Activated T-helper 17 cell treated with anti-CD3 and anti-CD28 coated beads, Interleukin-2, amount 50 U/mL, for 72 hours (primary cell): ENCODE measurements around the gene AQR. TPM values are rescaled to one million over a fixed set of nuclear protein-coding genes. Genes with fewer than 3 reads are reported as not detected.
"Not testable (repeated sequence)": the region's sequence is repeated elsewhere in the genome, so short reads cannot be mapped to it uniquely, and the experiment has no call there.

Experiments
- ATAC-seq: fragments of 150-1000 bp; cut with Tn5 transposase; replicated peaks from 2 replicates; pipeline ENCODE4 v1.10.0; 2021; ENCODE audit warnings: mild to moderate bottlenecking, moderate library complexity
- H3K27ac Mint-ChIP-seq: one replicate; pipeline ENCODE4 v1.8.0; 2022; ENCODE audit warnings: mixed read lengths
- H3K27me3 Mint-ChIP-seq: one replicate; pipeline ENCODE4 v1.8.0; 2022; ENCODE audit warnings: mixed read lengths
- H3K36me3 Mint-ChIP-seq: one replicate; pipeline ENCODE4 v1.8.0; 2022; ENCODE audit warnings: low read depth, mild to moderate bottlenecking, mixed read lengths
- H3K4me1 Mint-ChIP-seq: one replicate; pipeline ENCODE4 v1.8.0; 2022; ENCODE audit warnings: mixed read lengths
- H3K4me3 Mint-ChIP-seq: one replicate; pipeline ENCODE4 v1.8.0; 2022; ENCODE audit warnings: mild to moderate bottlenecking, mixed read lengths
- H3K9me3 Mint-ChIP-seq: one replicate; pipeline ENCODE4 v1.8.0; 2022; ENCODE audit warnings: mixed read lengths
- total RNA-seq, 2 donors: library from RNA; stranded (reverse); gene quantifications; one replicate each; pipeline ENCODE4 v1.2.3, GENCODE V29; 2022

AQR gene
- total RNA-seq, 2 donors from 2014 or later, result 37.6 to 39.4 TPM

DNA sequence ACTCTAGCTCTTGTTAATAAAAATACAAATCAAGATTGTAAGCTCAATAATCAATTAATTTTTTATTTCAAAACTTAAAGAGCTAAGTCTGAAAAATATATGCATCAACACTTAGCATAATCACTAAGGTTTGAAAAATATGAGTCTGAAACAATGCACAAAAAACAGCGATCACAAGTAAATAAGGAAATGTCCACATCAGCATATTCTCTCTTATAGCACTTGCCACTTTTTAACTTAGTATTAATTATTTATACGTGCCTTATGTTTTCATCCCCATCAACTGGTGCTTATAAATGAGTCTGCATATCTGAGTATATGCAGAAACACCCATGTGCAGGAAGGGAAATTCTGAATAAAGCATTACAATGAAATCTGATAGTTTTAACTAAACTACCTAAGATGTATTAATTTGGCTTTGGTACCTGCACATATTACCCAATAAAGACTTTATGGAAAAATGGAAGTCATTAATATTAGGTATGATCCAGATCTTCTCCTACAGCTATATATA, 28.3 kb downstream of the AQR start:
- no peaks in the 10 kb centered on the region for H3K4me1 Mint-ChIP-seq
- H3K27me3 Mint-ChIP-seq, result no peaks in the 10 kb centered on the region
- ATAC-seq, result no peak
- H3K27ac Mint-ChIP-seq, result no peak overlapping the region
- H3K9me3 Mint-ChIP-seq, result no peaks in the 10 kb centered on the region
- H3K4me3 Mint-ChIP-seq, result no peak overlapping the region
- H3K36me3 Mint-ChIP-seq, result peaks cover 99% of the 10 kb centered on the region

DNA sequence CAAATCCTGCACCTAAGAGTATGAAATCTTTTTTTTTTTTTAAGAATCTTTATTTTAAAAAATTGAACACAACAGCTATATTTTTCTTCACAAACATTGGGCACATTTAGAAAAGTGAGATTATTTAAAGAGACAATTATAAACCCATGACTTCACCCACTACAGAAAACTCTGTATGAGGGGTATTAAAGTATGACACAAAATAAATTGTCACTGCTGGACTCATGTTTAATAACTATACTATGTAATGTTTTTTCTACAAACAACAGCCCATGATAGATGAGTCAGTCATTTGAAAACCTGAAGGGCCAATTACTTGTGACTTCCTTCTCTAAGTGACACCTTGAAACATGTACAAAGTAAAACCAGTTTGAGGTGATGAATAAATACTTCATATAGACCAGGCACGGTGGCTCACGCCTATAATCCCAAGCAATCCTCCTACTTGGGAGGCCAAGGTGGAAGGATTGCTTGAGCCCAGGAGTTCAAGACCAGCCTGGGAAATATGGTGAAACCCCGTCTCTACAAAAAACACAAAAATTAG, 36.0 kb downstream of the AQR start:
- H3K4me1 Mint-ChIP-seq, result no peaks in the 10 kb centered on the region
- H3K4me3 Mint-ChIP-seq, result no peak overlapping the region
- no peaks in the 10 kb centered on the region for H3K27me3 Mint-ChIP-seq
- H3K9me3 Mint-ChIP-seq, result no peaks in the 10 kb centered on the region
- no peak overlapping the region for H3K27ac Mint-ChIP-seq
- H3K36me3 Mint-ChIP-seq, result peaks cover 100% of the 10 kb centered on the region
- ATAC-seq, result no peak

DNA sequence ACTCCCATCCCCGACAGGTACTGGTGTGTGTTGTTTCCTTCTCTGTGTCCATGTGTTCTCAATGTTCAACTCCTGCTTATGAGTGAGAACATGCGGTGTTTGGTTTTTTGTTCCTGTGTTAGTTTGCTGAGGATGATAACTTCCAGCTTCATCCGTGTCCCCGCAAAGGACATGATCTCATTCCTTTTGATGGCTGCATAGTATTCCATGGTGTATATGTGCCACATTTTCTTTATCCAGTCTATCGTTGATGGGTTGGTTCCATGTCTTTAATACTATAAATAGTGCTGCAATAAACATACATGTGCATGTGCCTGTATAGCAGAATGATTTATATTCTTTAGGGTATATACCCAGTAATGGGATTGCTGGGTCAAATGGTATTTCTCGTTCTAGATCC, 41.2 kb downstream of the AQR start:
- not testable (repeated sequence) for H3K27me3 Mint-ChIP-seq, H3K9me3 Mint-ChIP-seq, H3K27ac Mint-ChIP-seq, ATAC-seq, H3K4me3 Mint-ChIP-seq, H3K4me1 Mint-ChIP-seq
- peaks cover 93% of the 10 kb centered on the region for H3K36me3 Mint-ChIP-seq

DNA sequence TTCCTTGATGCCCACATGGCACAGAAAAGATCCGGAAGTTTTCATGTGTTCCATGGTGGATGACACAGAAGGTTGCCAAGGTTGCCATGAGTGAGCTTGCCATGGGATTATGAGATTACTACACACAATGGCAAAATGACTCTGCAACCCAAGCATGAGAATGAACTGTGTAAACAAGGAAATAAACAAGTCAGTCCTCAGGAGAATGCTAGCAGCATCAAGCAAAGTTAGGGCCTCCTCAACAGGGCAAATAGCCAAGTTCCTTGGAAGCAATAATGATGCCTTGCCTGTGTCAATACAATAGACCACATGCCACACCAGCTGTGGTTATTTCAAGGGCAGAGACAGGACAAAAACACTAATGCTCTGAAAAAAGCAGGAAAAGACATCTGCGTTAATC, 41.8 kb downstream of the AQR start:
- no peaks in the 10 kb centered on the region for H3K27me3 Mint-ChIP-seq
- H3K9me3 Mint-ChIP-seq, result no peaks in the 10 kb centered on the region
- ATAC-seq, result no peak
- no peaks in the 10 kb centered on the region for H3K4me1 Mint-ChIP-seq
- H3K36me3 Mint-ChIP-seq, result peaks cover 93% of the 10 kb centered on the region
- H3K27ac Mint-ChIP-seq, result no peak overlapping the region
- no peak overlapping the region for H3K4me3 Mint-ChIP-seq

DNA sequence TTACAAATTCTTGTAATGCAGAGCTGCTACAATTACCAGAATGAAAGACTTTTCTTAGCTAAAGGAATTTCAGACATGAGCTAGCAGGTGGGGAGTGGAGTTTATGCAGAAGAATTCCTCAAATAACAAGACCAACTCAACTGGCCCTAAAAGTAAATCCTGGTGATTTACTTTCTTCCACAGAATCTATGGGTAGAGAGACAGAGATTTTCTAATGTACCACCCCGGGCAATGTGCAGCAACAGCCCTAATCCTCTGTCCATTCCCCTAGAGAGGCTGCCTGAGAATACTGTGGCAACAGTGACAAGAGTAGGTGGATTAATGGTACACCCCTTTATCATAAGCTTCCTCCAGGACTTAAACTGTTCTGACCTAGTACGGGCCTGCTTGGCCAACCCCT, 55.2 kb downstream of the AQR start:
- peak overlapping the region; percentile 59 for H3K27ac Mint-ChIP-seq
- no peak for ATAC-seq
- no peaks in the 10 kb centered on the region for H3K9me3 Mint-ChIP-seq
- no peaks in the 10 kb centered on the region for H3K27me3 Mint-ChIP-seq
- no peak overlapping the region for H3K4me3 Mint-ChIP-seq
- H3K4me1 Mint-ChIP-seq, result no peaks in the 10 kb centered on the region
- H3K36me3 Mint-ChIP-seq, result peaks cover 99% of the 10 kb centered on the region

DNA sequence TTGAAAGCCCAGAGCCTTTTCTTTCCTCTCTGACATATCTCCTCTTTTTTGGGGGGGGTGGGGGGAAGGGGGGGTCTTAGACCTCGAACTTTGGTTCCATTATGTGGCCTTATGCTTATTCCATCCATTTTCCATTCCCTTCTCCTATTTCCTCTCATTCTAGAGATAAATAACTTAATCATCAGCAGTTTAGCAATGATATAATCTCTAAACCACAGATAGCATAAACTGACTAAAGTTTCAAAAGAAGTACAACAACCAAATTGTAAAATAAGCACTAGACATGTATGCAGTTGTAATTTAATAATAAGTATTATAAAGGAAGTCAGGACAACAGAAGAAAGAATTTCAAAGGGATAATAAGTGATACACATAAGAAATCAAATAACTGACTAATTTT, 64.5 kb downstream of the AQR start:
- Mint-ChIP-seq H3K4me1 (peaks cover 4% of the 10 kb centered on the region), H3K27me3 (no peaks in the 10 kb centered on the region), H3K9me3 (no peaks in the 10 kb centered on the region), H3K36me3 (peaks cover 100% of the 10 kb centered on the region), H3K27ac (no peak overlapping the region), H3K4me3 (no peak overlapping the region)
- no peak for ATAC-seq

DNA sequence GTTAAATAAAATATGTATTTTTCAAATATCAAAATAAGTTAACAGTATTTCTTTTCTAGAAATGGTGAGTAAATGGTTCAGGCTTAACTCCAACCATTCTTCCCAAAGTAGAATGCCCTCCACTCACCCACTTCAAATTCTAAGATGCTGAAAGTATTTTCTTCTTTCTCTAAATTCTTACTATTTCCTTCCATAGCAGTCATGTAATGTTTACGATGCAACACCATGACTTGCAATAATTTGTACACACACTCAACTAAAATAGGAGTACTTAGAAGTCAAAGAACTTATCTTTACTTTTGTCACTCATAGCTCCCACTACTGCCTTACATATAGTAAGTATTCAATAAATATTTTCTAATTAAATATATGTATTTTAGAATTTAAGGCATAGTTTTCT, 65.0 kb downstream of the AQR start:
- Mint-ChIP-seq H3K4me1 (peaks cover 4% of the 10 kb centered on the region), H3K4me3 (no peak overlapping the region), H3K27ac (no peak overlapping the region), H3K36me3 (peaks cover 99% of the 10 kb centered on the region), H3K27me3 (no peaks in the 10 kb centered on the region), H3K9me3 (no peaks in the 10 kb centered on the region)
- ATAC-seq, result no peak

DNA sequence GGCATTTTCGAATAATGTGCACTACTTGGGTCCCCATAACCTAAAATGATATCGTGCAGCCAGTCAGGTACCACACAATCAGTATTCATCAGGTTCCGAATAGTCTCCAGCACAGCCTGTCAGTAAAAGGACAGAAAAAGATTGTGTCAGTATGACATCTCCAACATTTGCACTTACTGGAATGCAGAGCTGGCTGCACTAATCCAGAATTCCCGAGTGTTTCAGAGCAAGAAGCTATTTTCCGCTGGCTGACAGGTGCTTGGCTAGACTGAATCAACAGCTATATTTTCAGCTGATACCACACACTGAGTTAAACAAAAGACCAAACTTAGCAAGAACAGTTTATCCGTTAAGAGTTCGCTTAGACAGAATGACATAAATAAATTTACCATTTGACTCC, 68.8 kb downstream of the AQR start:
- Mint-ChIP-seq H3K36me3 (peaks cover 98% of the 10 kb centered on the region), H3K4me1 (no peaks in the 10 kb centered on the region), H3K27me3 (no peaks in the 10 kb centered on the region), H3K4me3 (no peak overlapping the region), H3K9me3 (no peaks in the 10 kb centered on the region), H3K27ac (no peak overlapping the region)
- ATAC-seq, result no peak

DNA sequence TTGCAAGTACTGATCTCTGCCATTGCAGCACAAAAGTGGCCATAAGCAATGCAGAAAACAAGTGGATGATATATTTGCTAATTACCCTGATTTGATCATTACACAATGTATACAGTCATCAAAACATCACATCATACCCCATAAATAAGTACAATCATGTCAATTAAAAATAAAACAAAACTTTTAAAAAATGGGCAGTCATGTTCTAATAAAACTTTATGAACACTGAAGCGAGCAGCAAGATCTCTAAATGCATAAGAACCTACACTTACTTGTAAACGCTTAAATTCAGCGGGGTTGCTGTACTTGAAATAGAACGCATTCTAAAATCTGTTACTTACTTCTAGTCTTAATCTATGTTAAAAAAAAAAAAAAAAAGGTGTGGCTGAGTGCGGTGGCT, 73.4 kb downstream of the AQR start:
- H3K9me3 Mint-ChIP-seq, result peaks cover 8% of the 10 kb centered on the region
- H3K4me1 Mint-ChIP-seq, result no peaks in the 10 kb centered on the region
- peaks cover 95% of the 10 kb centered on the region for H3K36me3 Mint-ChIP-seq
- no peak overlapping the region for H3K4me3 Mint-ChIP-seq
- no peak overlapping the region for H3K27ac Mint-ChIP-seq
- H3K27me3 Mint-ChIP-seq, result no peaks in the 10 kb centered on the region
- no peak for ATAC-seq

DNA sequence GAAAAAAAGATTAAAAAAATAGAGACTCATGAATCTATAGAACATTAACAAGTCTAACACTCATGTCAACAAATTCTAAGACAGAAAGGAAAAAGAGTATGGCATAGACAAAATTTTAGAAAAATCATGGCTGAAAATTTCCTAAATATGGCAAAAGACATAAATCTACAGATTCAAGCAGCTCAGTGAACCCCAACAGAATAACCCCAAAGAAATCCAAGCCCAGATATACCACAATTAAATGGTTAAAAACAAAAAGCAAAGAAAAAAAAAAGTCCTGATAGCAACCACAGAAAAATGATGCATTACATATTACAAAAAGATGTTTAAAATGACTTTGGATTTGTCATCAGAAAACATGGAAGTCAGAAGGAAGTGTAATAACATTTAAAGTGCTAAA, 75.6 kb downstream of the AQR start:
- peaks cover 98% of the 10 kb centered on the region for H3K36me3 Mint-ChIP-seq
- H3K4me1 Mint-ChIP-seq, result no peaks in the 10 kb centered on the region
- H3K9me3 Mint-ChIP-seq, result peaks cover 8% of the 10 kb centered on the region
- H3K27me3 Mint-ChIP-seq, result no peaks in the 10 kb centered on the region
- ATAC-seq, result no peak
- no peak overlapping the region for H3K27ac Mint-ChIP-seq
- H3K4me3 Mint-ChIP-seq, result no peak overlapping the region

DNA sequence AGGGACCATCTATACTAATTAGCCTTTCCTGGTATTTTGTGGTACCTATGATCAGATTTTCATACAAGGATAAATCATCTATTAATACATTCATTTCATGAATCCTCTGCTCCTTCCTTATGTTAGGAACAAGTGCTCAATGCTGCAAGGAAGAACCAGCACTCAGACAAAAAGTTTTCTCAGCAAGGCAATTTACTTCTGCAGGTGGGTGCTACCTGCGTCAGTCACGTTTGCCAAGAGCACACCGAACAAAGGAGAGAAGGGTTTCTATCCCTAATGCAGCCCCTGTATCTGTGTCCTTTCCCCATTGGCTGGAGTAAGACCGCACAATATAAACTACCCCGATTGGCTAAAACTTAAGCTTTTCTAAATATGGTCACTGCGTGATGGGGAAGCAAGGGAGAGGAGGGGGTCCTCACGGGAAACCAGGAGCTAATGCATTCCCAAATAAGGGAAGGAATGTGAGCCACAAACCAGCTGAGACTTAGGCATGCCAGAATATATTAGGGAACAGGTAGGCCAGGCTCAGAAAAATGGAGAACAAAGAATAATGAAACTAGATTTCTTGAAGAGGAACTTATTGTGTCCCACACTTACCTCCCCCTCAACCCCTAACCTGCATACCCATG, 76.5 kb downstream of the AQR start:
- ATAC-seq, result no peak
- H3K36me3 Mint-ChIP-seq, result peaks cover 96% of the 10 kb centered on the region
- no peak overlapping the region for H3K4me3 Mint-ChIP-seq

DNA sequence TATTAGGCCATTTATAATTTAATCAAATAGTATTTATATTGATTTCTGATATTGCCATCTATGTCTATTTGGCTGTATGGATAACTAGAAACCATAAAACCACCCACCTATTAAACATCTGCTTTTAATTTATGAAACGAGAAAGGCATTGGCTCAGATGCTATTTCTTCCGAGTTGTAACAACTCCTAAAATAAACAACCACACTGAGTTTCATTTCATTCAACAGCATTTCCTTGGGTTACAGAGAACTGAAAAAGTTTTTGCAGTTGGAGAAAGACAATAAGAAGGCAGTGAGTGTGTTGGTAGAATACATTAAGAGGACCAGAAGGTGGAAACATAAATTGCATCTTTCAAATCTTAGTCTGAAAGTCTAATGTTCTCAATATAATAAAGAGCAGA, 79.1 kb downstream of the AQR start:
- no peak for ATAC-seq
- Mint-ChIP-seq H3K4me1 (no peaks in the 10 kb centered on the region), H3K27ac (no peak overlapping the region), H3K9me3 (peaks cover 8% of the 10 kb centered on the region), H3K27me3 (no peaks in the 10 kb centered on the region), H3K36me3 (peaks cover 96% of the 10 kb centered on the region), H3K4me3 (no peak overlapping the region)

More for the DNA sequence above, 76.5 kb downstream of the AQR start:
- Mint-ChIP-seq H3K27me3 (no peaks in the 10 kb centered on the region), H3K9me3 (peaks cover 8% of the 10 kb centered on the region), H3K4me1 (no peaks in the 10 kb centered on the region), H3K27ac (no peak overlapping the region)

DNA sequence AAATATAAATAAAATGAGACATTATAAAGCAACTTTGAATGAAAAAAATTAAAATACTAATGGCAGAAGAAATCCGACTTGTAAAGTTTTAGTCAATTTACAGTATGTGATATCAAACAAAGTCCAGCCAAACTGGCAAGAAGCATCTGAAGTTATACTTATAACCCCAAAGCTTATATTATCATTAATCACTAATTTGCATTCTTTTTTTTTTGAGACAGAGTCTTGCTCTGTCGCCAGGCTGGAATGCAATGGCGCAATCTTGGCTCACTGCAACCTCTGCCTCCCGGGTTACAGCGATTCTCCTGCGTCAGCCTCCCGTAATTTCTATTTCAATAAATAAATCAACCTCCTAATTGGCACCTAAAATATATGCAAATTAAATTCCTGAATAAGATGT, 80.1 kb downstream of the AQR start:
- no peak overlapping the region for H3K4me3 Mint-ChIP-seq
- H3K9me3 Mint-ChIP-seq, result peaks cover 8% of the 10 kb centered on the region
- H3K36me3 Mint-ChIP-seq, result peaks cover 96% of the 10 kb centered on the region
- H3K27me3 Mint-ChIP-seq, result no peaks in the 10 kb centered on the region
- no peak overlapping the region for H3K27ac Mint-ChIP-seq
- no peaks in the 10 kb centered on the region for H3K4me1 Mint-ChIP-seq
- no peak for ATAC-seq

DNA sequence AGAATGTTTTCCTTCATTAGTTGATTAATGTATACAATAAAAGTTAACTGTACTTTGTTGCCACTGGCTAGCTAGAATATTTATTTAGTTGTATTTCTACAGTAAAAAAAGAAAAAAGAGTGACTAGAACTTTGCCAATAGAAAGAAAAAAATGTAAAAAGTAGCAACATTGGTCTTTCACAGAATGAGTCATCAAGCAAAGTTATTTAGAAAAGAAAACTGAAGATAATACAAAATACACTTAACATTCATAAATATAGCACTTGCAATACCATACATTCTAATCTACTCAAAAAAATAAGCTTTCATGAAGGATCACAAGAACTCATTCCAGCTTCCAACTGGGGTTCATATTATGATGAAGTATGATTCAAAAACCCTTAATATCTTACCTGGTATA, 83.4 kb downstream of the AQR start:
- ATAC-seq, result no peak
- peaks cover 96% of the 10 kb centered on the region for H3K36me3 Mint-ChIP-seq
- no peaks in the 10 kb centered on the region for H3K9me3 Mint-ChIP-seq
- H3K4me3 Mint-ChIP-seq, result no peak overlapping the region
- H3K27ac Mint-ChIP-seq, result no peak overlapping the region
- no peaks in the 10 kb centered on the region for H3K4me1 Mint-ChIP-seq
- no peaks in the 10 kb centered on the region for H3K27me3 Mint-ChIP-seq

DNA sequence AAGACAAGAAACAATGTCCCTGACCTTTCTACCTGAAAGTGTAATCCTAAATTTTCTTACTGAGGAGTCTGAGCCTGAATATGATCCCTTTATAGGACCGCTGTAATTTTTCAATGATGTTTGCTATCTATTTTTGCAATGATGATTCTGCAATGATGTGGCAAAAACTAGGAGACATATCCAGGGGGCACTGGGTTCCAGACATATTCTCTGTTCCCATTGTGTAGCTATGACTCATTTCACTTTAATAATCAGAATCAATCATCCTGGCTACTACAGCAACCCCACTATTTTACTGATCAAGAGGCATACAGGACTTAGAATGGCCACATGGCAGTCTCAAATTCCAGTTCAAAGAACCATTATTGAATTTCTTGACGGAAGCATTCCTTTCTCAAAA, 85.9 kb downstream of the AQR start:
- no peaks in the 10 kb centered on the region for H3K4me1 Mint-ChIP-seq

More for the DNA sequence above, 85.9 kb downstream of the AQR start:
- no peak overlapping the region for H3K4me3 Mint-ChIP-seq
- no peak overlapping the region for H3K27ac Mint-ChIP-seq
- H3K9me3 Mint-ChIP-seq, result no peaks in the 10 kb centered on the region
- H3K36me3 Mint-ChIP-seq, result peaks cover 96% of the 10 kb centered on the region
- H3K27me3 Mint-ChIP-seq, result no peaks in the 10 kb centered on the region
- ATAC-seq, result no peak
